ENCODE data around the gene ZBTB26. TPM values are rescaled to one million over a fixed set of nuclear protein-coding genes. Genes with fewer than 3 reads are reported as not detected.

The ZBTB26 gene
- total RNA-seq, 2 donors from 2014 or later = 2.0 to 4.7 TPM

DNA sequence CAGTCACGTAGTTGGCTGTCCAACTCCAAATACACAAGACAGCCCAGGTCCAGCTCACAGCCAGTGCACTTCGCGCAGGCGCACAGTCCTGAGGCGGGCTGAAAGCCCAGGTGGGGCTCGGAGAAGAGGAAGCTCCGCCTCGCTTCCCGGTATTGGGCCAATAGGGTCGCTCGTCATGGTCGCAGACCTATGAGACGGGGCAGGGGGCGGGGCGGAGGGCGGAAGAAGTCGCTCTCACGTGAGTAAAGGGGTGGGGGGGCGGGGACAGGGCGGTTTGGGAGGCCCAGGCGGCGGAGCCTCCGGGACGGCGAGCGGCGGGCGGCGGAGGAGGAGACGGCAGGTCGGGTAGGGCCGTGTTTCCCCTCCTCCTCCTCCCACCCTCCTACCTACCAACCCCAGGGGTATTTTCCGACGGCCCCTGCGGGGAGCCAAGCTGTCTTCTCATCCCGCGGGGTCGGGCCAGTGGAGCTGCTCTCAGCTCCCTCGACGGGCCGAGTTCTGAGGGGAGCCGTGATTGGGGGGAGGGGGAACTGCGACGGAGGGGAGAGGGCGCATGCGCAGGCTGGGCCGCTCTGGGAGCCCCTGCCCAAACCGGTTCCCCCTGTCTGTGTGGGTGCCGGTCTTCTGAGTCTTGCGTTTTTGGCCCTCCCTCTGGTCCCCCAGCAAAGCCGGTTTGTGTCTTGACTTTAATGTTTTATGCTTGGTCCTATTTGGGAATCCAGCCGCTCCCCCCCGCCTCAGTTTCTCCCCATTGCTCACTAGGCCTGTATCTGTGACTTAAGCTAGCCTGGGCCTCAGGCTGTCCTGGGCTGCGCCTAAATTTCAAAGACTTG is 9.7 kb upstream of the ZBTB26 start, which contains the start of gene RABGAP1:
TSS of gene RABGAP1 (plus strand) at position 272 of the 833 bp plus-strand sequence. CDS start 16,040 bp downstream, outside the sequence.
- WGBS, 2 donors = 0% methylated on average over 27 to 54 of the region's 54 CpGs
- Histone ChIP-seq H3K4me3 (peak within 1 kb of the TSS; percentile 71 to 84), H3K27me3 (no peaks in the 10 kb centered on the region), H3K4me1 (peaks cover 30% of the 10 kb centered on the region), H3K27ac (peak within 1 kb of the TSS; percentile 92 to 95 (median 94)), H3K36me3 (replicated peaks in 1 of 2; ENCODE audit: insufficient read depth in 1 of 2, low read depth in 2 of 2) (no peaks in the 10 kb centered on the region), H3K9me3 (no peaks in the 10 kb centered on the region)
- intact Hi-C loops (cut with DNase I) = no loop called here
- TF ChIP-seq, protein P1, sequence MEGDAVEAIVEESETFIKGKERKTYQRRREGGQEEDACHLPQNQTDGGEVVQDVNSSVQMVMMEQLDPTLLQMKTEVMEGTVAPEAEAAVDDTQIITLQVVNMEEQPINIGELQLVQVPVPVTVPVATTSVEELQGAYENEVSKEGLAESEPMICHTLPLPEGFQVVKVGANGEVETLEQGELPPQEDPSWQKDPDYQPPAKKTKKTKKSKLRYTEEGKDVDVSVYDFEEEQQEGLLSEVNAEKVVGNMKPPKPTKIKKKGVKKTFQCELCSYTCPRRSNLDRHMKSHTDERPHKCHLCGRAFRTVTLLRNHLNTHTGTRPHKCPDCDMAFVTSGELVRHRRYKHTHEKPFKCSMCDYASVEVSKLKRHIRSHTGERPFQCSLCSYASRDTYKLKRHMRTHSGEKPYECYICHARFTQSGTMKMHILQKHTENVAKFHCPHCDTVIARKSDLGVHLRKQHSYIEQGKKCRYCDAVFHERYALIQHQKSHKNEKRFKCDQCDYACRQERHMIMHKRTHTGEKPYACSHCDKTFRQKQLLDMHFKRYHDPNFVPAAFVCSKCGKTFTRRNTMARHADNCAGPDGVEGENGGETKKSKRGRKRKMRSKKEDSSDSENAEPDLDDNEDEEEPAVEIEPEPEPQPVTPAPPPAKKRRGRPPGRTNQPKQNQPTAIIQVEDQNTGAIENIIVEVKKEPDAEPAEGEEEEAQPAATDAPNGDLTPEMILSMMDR (IDR thresholded peaks at IDR 0.05) = no peak
- TF ChIP-seq POLR2A (IDR thresholded peaks at IDR 0.05) = peak; percentile 74 to 94 (median 91)
- peak; percentile 98 for ATAC-seq
- peak; percentile 100 for DNase-seq

DNA sequence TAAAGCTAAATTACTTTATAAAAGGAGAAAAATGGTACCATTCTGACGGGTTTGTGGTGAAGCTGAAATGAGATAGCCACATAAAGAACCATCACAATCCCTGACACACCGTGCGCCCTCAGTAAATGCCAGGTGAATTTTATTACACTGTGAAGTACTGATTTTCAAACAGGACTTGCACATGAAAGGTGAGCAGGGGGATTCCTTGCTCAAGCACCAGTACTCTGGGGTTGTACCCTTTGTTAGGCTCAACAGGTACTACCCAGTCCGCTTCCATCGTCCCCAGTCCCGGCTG is 9.1 kb upstream of the ZBTB26 start:
- intact Hi-C loops (cut with DNase I) = no loop called here
- WGBS, 2 donors = 29 to 68% methylated on average over 3 to 6 of the region's 6 CpGs
- Histone ChIP-seq H3K9me3 (no peaks in the 10 kb centered on the region), H3K4me1 (peaks cover 24% of the 10 kb centered on the region), H3K4me3 (no peak overlapping the region), H3K36me3 (replicated peaks in 1 of 2; ENCODE audit: insufficient read depth in 1 of 2, low read depth in 2 of 2) (no peaks in the 10 kb centered on the region), H3K27ac (peak overlapping the region in 2 of 4 donors; percentile 92 to 94), H3K27me3 (no peaks in the 10 kb centered on the region)
- TF ChIP-seq, protein P1 (IDR thresholded peaks at IDR 0.05) = no peak
- no peak for TF ChIP-seq POLR2A (IDR thresholded peaks at IDR 0.05)
- ATAC-seq (no peak), DNase-seq (no peak)

DNA sequence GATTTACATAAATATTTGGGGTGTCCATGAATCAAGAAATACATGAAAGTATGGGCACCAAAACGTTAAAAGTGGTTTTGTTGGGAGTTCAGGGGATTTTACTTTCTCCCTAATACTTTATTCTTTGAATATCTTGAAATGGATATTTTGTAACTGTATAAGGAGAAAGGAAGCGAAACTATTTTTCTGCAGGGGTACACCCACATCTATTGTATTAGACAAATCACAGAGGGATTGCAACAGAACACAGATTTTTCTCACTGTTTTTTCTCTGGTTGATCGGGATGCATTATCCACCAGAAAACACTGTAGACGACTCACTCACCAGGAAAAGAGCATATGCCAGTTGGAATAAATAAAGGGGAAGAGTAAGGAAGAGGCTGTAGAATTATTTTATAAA is 8.3 kb upstream of the ZBTB26 start:
- H3K27me3 ChIP-seq = no peaks in the 10 kb centered on the region
- WGBS, 2 donors = 77 to 87% methylated on average over 4 of the region's 4 CpGs
- no peaks in the 10 kb centered on the region for H3K9me3 ChIP-seq
- peaks cover 20% of the 10 kb centered on the region for H3K4me1 ChIP-seq
- H3K36me3 ChIP-seq (replicated peaks in 1 of 2; ENCODE audit: insufficient read depth in 1 of 2, low read depth in 2 of 2) = no peaks in the 10 kb centered on the region
- intact Hi-C loops (cut with DNase I) = no loop called here
- DNase-seq (no peak), ATAC-seq (no peak)
- H3K27ac ChIP-seq = no peak overlapping the region
- no peak overlapping the region for H3K4me3 ChIP-seq
- no peak for TF ChIP-seq POLR2A (IDR thresholded peaks at IDR 0.05)
- TF ChIP-seq, protein P1 (IDR thresholded peaks at IDR 0.05) = no peak

DNA sequence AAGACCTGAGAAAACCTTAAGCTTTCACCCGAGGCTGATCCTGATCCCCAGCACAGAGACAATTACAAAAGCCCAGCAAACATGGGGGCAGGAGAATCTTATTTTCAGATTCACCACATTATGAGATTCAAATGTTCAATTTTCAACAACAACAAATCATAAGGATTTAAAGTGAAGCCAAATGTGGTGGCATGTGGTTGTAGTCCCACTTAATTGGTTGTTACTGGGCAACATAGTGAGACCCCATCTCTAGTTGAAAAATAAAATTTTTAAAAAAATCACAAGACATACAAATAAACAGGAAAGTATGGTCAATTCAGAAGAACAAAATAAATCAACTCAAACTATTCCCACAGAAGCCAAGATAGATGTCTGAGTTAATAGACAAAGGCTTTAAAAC is 5.6 kb upstream of the ZBTB26 start:
- peaks cover 15% of the 10 kb centered on the region for H3K4me1 ChIP-seq
- no peaks in the 10 kb centered on the region for H3K9me3 ChIP-seq
- intact Hi-C loops (cut with DNase I) = no loop called here
- H3K27me3 ChIP-seq = no peaks in the 10 kb centered on the region
- DNase-seq = no peak
- WGBS, 2 donors = 48 to 60% methylated on average over 1 of the region's 1 CpG
- H3K36me3 ChIP-seq (replicated peaks in 1 of 2; ENCODE audit: insufficient read depth in 1 of 2, low read depth in 2 of 2) = no peaks in the 10 kb centered on the region
- H3K4me3 ChIP-seq = no peak overlapping the region
- no peak overlapping the region for H3K27ac ChIP-seq
- TF ChIP-seq POLR2A (IDR thresholded peaks at IDR 0.05) = no peak
- TF ChIP-seq, protein P1 (IDR thresholded peaks at IDR 0.05) = no peak
- ATAC-seq = no peak

DNA sequence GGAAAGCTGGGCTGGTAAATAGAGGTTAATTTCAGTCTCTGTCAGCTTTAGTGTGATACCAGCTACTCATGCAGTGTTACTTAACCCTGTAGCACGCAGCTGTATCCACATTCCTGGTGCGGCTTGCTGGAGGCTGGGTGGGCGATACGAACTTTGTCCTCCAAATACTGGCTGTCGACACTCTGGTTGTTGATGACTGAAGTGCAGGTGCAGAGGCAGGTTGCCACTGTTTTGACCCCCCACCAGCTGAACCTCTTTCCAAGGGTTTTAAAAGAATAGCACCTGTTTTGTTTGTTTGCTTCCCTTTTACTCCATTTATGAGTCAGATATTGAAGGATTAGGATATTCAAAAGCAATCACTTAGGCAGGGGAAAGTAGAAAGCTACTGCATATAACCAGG is 5.2 kb upstream of the ZBTB26 start:
- Histone ChIP-seq H3K4me3 (no peak overlapping the region), H3K9me3 (no peaks in the 10 kb centered on the region), H3K4me1 (peaks cover 12% of the 10 kb centered on the region), H3K36me3 (replicated peaks in 1 of 2; ENCODE audit: insufficient read depth in 1 of 2, low read depth in 2 of 2) (no peaks in the 10 kb centered on the region), H3K27me3 (no peaks in the 10 kb centered on the region), H3K27ac (no peak overlapping the region)
- ATAC-seq = no peak
- WGBS, 2 donors = 78 to 95% methylated on average over 4 to 5 of the region's 5 CpGs
- no peak for TF ChIP-seq POLR2A (IDR thresholded peaks at IDR 0.05)
- TF ChIP-seq, protein P1 (IDR thresholded peaks at IDR 0.05) = no peak
- intact Hi-C loops (cut with DNase I) = no loop called here
- DNase-seq = no peak

Measured in body of pancreas (tissue), 4 donors.